GM19438 (cell line): Measurements from ENCODE around the gene CENPP.

Experiments used
- ATAC-seq: cut with Tn5 transposase; IDR thresholded peaks from one replicate; pipeline ENCODE4 v1.9.1; 2021; ENCODE audit warnings: low read depth; ENCODE audit not compliant: unreplicated experiment

CENPP gene

DNA sequence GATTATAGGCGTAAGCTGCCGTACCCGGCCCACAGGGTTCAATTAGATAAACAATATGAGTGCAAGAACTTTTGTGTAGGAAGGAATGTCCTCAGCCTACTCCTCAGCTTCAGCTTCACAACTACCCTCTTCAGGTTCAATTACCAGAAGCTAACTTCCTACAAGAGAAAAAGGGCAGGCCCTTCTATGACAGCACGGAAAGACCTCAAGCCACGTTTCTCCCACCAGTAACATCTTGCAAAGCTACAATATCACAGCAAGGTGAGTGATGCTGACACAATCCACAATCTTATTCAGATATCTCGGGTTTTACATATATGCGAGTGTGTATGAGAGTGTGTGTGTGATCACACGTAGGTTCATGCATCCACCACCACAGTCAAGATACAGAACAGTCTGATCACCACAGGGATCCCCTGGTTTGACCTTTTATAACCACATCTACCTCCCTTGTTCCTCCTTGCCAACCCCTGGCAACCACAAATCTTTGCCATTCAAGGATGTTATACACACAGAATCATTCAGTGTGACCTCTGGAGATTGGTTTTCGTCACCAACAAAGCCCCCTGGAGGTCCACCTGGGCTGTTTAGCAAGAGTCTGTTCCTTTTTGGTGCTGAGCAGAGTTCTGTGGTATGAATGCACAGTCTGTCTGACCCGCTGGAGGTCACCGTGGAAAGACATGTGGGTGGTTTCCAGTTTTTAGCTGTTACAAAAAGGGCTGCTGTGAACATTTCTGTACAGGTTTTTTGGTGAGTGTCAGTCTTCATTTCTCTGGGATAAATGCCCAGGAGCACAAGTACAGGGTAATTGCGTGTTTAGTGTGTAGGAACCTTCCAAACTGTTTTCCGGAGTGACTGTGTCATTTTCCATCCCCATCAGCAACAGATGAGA lies 305.9 kb downstream of the CENPP start:
- no peak for ATAC-seq

DNA sequence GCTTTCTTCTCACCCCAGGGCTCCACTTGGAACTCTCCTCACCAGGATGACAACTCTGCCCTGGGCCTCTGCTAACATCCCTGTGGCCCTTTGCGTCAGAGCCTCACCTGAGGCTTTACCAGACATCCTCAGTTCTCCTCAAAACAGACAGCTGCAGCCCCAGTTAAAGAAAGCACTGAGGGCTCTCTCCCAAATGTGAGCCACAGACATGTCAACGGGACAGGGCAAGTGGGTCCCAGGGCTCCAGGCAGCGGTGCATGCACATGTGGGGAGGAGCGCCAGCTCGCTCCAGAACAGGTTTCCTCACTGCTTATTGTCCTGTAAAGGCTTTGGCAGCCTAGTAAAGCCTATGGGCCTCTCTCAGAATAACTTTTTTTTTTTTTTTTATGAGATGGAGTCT lies 306.9 kb downstream of the CENPP start:
- no peak for ATAC-seq

- no peak for ATAC-seq
These were observed 308.0 kb downstream of the CENPP start for GRCh38 chr9:92633614-92634278.

GRCh38 chr9:92634712-92635605 lies 309.2 kb downstream of the CENPP start:
- no peak for ATAC-seq

- ATAC-seq = no peak
These were observed 310.0 kb downstream of the CENPP start for GRCh38 chr9:92635760-92636159.

DNA sequence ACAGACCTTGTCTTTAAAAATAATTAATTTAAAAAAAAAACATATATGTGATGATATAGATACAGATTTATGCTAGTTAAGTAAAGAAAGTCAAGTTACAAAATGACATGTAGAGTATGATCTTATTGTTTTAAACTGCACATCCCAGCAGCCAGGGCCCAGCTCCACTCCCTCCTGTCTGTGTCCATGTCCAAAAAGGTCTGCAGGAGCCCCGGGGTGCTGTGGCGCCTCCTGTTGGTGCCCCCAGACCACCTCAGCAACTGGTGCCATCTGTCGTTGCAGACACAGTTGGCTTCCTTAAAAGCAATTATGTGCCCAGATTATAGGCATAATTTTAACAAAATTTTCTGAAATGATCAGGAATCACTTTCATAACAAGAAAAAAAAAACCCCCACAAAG lies 310.9 kb downstream of the CENPP start:
- ATAC-seq = no peak

GRCh38 chr9:92637326-92637725 lies 311.6 kb downstream of the CENPP start:
- no peak for ATAC-seq

GRCh38 chr9:92637886-92638620 lies 312.3 kb downstream of the CENPP start:
- ATAC-seq = no peak

- ATAC-seq = no peak
These were observed 312.9 kb downstream of the CENPP start for GRCh38 chr9:92638621-92639101.

- ATAC-seq = no peak
These were observed 313.4 kb downstream of the CENPP start for GRCh38 chr9:92639124-92639523.

DNA sequence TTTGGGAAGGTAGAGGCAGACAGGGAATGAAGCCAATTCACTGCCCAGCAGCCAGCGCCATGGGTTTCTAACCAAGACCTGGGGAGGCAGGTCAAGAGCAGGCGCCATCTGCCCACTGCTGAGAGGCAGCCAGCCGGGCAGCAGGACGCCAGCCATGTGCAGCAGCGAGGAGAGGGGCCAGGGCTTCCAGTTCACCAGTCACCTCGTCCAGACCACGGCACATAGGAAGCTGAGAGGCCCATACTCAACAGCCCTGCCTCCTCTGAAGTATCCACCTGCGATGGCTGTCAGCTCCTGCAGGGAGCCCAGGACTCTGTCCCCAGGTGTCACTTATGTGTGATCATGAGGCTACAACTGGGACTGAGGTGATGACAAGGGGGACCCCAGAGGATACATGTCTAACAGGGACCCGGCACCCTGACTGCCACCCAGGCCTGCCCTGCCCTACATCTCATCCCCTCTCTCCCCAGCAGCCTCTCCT lies 314.1 kb downstream of the CENPP start:
- no peak for ATAC-seq

DNA sequence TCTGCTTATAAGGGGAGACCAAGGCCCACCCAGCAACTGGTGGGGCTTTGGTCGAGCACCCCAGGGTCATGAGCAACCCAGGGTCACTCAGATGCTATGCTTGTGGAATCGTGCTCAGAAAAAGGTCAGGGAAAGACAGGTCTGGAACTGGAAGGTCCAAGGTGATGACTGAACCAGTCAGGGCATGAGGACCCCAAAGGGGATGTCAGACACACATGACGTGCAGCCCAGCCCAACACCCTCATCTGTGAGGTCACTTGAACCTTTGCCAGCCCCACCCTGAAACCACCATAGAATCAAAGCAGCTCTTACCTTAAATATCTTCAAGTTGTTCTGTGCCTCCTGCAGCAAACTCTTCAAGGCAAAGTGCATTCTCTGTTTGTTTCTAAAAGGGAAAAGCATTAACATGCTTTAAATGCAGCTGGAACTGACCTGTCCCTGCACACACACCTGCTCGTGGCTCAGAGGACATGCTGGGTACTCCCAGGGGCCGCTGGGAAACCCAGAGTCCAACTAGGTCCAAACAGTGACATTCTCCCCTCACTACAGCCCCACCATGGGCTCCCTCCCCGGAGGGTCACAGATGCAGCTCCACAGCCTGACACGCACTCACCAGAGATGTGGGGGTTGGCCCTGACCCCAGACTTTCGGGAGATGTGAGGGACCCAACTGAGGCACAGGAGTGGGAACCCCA lies 314.8 kb downstream of the CENPP start:
- ATAC-seq = no peak

- ATAC-seq = no peak
These were observed 315.5 kb downstream of the CENPP start for GRCh38 chr9:92641092-92641809.

GRCh38 chr9:92642041-92642451 lies 316.3 kb downstream of the CENPP start:
- no peak for ATAC-seq

GRCh38 chr9:92642564-92642963 lies 316.8 kb downstream of the CENPP start:
- ATAC-seq = no peak

DNA sequence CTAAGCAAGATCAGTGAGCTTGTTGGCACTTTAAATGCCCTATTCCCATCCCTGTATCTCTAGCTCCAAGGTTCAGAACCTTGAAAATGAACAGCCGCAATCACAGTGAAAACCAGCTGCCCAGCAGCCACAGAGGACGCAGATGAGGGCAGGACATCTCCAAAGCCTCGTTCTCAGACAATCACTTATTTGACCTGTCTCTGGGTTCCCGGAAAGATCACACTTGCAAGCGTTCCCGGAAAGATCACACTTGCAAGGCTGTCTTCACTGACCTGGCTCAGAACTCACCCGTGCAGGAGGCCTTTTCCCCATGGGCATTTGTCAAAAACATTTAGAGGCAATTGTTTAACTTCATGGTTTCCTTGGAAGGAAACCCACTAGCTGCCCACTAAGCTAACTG lies 318.5 kb downstream of the CENPP start:
- ATAC-seq = no peak

- ATAC-seq = no peak
These were observed 319.3 kb downstream of the CENPP start for GRCh38 chr9:92645041-92645440.

- ATAC-seq = no peak
These were observed 322.1 kb downstream of the CENPP start for GRCh38 chr9:92647671-92648473.
